GM12892 (cell line): ENCODE measurements around the gene OXLD1.

Experiments
- POLR2A ChIP-seq: IDR thresholded peaks from 2 replicates; pipeline ENCODE4 v1.6.1; 2011; ENCODE audit warnings: low read depth, low read length, control low read depth
- POLR2AphosphoS5 ChIP-seq: IDR thresholded peaks from 2 replicates; pipeline ENCODE4 v1.6.1; 2011; ENCODE audit warnings: low read depth, low read length, control low read depth
- TAF1 ChIP-seq: IDR thresholded peaks from 2 replicates; pipeline ENCODE4 v1.6.1; 2011; ENCODE audit warnings: low read depth, mild to moderate bottlenecking, control low read depth, low read length, borderline replicate concordance

GRCh38 chr17:81684442-81684911 lies 18.1 kb upstream of the OXLD1 start:
- TF ChIP-seq POLR2A = no peak
- no peak for TF ChIP-seq POLR2AphosphoS5
- no peak for TF ChIP-seq TAF1
